T-cell (primary cell): ENCODE measurements around the gene NR1H3. TPM values are rescaled to one million over a fixed set of nuclear protein-coding genes. Genes with fewer than 3 reads are reported as not detected.

Experiments used
- ATAC-seq, 4 experiments: fragments of 200-7000 bp in 3 of 4; fragments of 150-1000 bp in 1 of 4; cut with Tn5 transposase; replicated peaks in 1 of 4; 1 replicate in 3 of 4; 2 replicates in 1 of 4; pipeline ENCODE4 v1.10.0; 2021; ENCODE audit warnings: moderate library complexity in 3 of 4, mild to moderate bottlenecking in 2 of 4, moderate number of reproducible peaks in 1 of 4
- CTCF ChIA-PET, 2 donors: fragments of 300-600 bp; sonication (Branson Sonifier 250); formaldehyde crosslinking; loops; one replicate each; lab custom pipeline; 2022; ENCODE audit warnings: antibody characterized with exemption in 2 of 2; lab: Charles Lee
- POLR2A ChIA-PET, 2 donors: fragments of 300-600 bp; sonication (Branson Sonifier 250); formaldehyde crosslinking; loops; one replicate each; lab custom pipeline; 2022; ENCODE audit warnings: antibody characterized with exemption in 2 of 2; lab: Charles Lee
- DNase-seq, 35 experiments: peaks; one replicate each; pipeline versions ENCODE4 v3.0.0 to v3.0.0-alpha.2; 2013 to 2023
- H3K27ac ChIP-seq: one replicate; pipeline ENCODE4 v1.5.1; 2013; ENCODE audit warnings: low read length
- H3K27me3 ChIP-seq, 2 experiments: replicated peaks in 1 of 2; 1 replicate in 1 of 2; 2 replicates in 1 of 2; pipeline versions ENCODE4 v1.6.1 to v1.7.0; 2013; ENCODE audit warnings: low read length in 1 of 2, mixed read lengths in 1 of 2; ENCODE audit not compliant: control insufficient read depth in 2 of 2, insufficient read depth in 2 of 2; ENCODE audit errors: extremely low read depth in 1 of 2
- H3K36me3 ChIP-seq, 2 donors: 1 replicate in 1 of 2; 2 replicates in 1 of 2; pipeline versions ENCODE4 v1.6.1 to v1.7.0; 2013; ENCODE audit warnings: low read length in 1 of 2; ENCODE audit not compliant: control insufficient read depth in 2 of 2, insufficient read depth in 1 of 2; ENCODE audit errors: extremely low read depth in 1 of 2
- H3K4me1 ChIP-seq, 2 experiments: 1 replicate in 1 of 2; 2 replicates in 1 of 2; pipeline versions ENCODE4 v1.6.1 to v1.7.0; 2013; ENCODE audit warnings: low read length in 2 of 2, mixed read lengths in 1 of 2; ENCODE audit not compliant: insufficient read depth in 2 of 2, control insufficient read depth in 1 of 2; ENCODE audit errors: extremely low read depth in 1 of 2
- H3K4me3 ChIP-seq, 2 donors: 1 replicate in 1 of 2; 2 replicates in 1 of 2; pipeline versions ENCODE4 v1.5.1 to v1.7.0; 2013; ENCODE audit warnings: mild to moderate bottlenecking in 2 of 2, low read length in 1 of 2, moderate library complexity in 1 of 2; ENCODE audit not compliant: control insufficient read depth in 1 of 2; ENCODE audit errors: extremely low read depth in 1 of 2
- H3K9me3 ChIP-seq: 2 replicates; pipeline ENCODE4 v1.7.0; 2013
- H3K27ac Mint-ChIP-seq, 2 donors: one replicate each; pipeline ENCODE4 v1.8.0; 2020 to 2021; ENCODE audit warnings: mild to moderate bottlenecking in 2 of 2, mixed read lengths in 2 of 2
- H3K27me3 Mint-ChIP-seq, 2 donors: one replicate each; pipeline ENCODE4 v1.8.0; 2021 to 2022; ENCODE audit warnings: mixed read lengths in 2 of 2
- H3K36me3 Mint-ChIP-seq: one replicate; pipeline ENCODE4 v1.8.0; 2021; ENCODE audit warnings: mixed read lengths
- H3K4me1 Mint-ChIP-seq, 3 donors: one replicate each; pipeline ENCODE4 v1.8.0; 2020 to 2022; ENCODE audit warnings: mixed read lengths in 3 of 3, mild to moderate bottlenecking in 1 of 3
- H3K4me3 Mint-ChIP-seq, 3 donors: one replicate each; pipeline ENCODE4 v1.8.0; 2020 to 2022; ENCODE audit warnings: mild to moderate bottlenecking in 3 of 3, mixed read lengths in 3 of 3, moderate library complexity in 3 of 3
- H3K9me3 Mint-ChIP-seq, 3 donors: one replicate each; pipeline ENCODE4 v1.8.0; 2020 to 2022; ENCODE audit warnings: mixed read lengths in 3 of 3
- WGBS: methylation state at CpG from one replicate; pipeline ENCODE4 v1.1.5; 2013; ENCODE audit warnings: missing lambda C conversion rate; ENCODE audit not compliant: insufficient coverage; 5-methylcytosine and 5-hydroxymethylcytosine counted together
- total RNA-seq, 35 experiments: library from RNA in 6 of 35; stranded (reverse) in 6 of 35; fragments of 120-200 nt in 1 of 35; gene quantifications; one replicate each; pipeline versions ENCODE4 v1.2.1 to v1.2.4 and lab custom pipeline; 2013 to 2026

NR1H3 gene
- total RNA-seq, 5 donors from 2014 or later (not counting 1 experiment from before 2014, with no cell fraction given): 3.6 to 16.7 (median 11.7) TPM

DNA sequence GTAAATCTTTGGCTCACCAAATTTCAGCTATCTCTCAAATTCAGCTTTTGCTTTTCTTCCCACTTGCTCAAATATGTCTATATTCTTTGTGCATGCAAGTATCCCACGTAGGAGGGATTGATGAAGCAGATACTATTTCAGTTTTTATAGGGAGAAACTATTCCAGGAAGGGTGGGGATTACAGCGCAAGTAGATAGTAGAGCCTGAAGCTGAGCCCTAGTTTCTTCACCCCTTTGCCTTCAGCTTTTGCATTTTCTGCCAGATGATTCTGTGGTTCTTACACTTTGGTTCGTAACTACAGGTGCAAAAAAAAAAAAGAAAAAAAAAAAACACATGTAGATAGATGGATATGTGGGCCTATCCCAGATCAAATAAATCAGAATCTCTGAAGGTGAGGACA is 6.0 kb upstream of the NR1H3 start:
- Mint-ChIP-seq H3K4me1 (peaks cover 15 to 29% (median 28%) of the 10 kb centered on the region in 3 donors), H3K27me3 (no peaks in the 10 kb centered on the region), H3K4me3 (no peak overlapping the region), H3K9me3 (no peaks in the 10 kb centered on the region), H3K27ac (no peak overlapping the region), H3K36me3 (no peaks in the 10 kb centered on the region)
- CTCF ChIA-PET: interaction anchor here in 1 of 2 donors (0.7 kb wide), 1 partner anchor 32 kb away, joined by 6 read pairs; no protein-coding TSS in a partner anchor
- Histone ChIP-seq H3K36me3 (no peaks in the 10 kb centered on the region), H3K27me3 (no peaks in the 10 kb centered on the region), H3K27ac (no peak overlapping the region), H3K9me3 (no peaks in the 10 kb centered on the region), H3K4me1 (peaks cover 5 to 24% of the 10 kb centered on the region in 2 experiments), H3K4me3 (no peak overlapping the region)
- DNase-seq (no peak), ATAC-seq (no peak)
- POLR2A ChIA-PET: interaction anchor here in 1 of 2 donors (0.7 kb wide), 1 partner anchor 330 kb away, joined by 8 read pairs; no protein-coding TSS in a partner anchor
- WGBS: no CpG with 5 or more reads among the region's 3 CpGs

GRCh38 chr11:47253660-47254059 is 4.1 kb upstream of the NR1H3 start:
- no peaks in the 10 kb centered on the region for H3K27me3 ChIP-seq
- Mint-ChIP-seq H3K36me3 (no peaks in the 10 kb centered on the region), H3K9me3 (no peaks in the 10 kb centered on the region), H3K27ac (no peak overlapping the region), H3K27me3 (no peaks in the 10 kb centered on the region), H3K4me3 (no peak overlapping the region), H3K4me1 (peaks cover 6 to 14% (median 10%) of the 10 kb centered on the region in 3 donors)
- no peak for DNase-seq
- H3K36me3 ChIP-seq: no peaks in the 10 kb centered on the region
- CTCF ChIA-PET: no interaction called here
- no peak overlapping the region for H3K4me3 ChIP-seq
- POLR2A ChIA-PET: no interaction called here
- peaks cover 5 to 15% of the 10 kb centered on the region in 2 experiments for H3K4me1 ChIP-seq
- ATAC-seq: no peak
- H3K27ac ChIP-seq: no peak overlapping the region
- 94% methylated on average over 2 of the region's 2 CpGs for WGBS
- no peaks in the 10 kb centered on the region for H3K9me3 ChIP-seq

GRCh38 chr11:47254386-47254785 is 3.4 kb upstream of the NR1H3 start:
- Mint-ChIP-seq H3K36me3 (no peaks in the 10 kb centered on the region), H3K27me3 (no peaks in the 10 kb centered on the region), H3K4me1 (peaks cover 6 to 11% (median 9%) of the 10 kb centered on the region in 3 donors), H3K4me3 (no peak overlapping the region), H3K27ac (peak overlapping the region in 1 of 2 donors; percentile 44), H3K9me3 (no peaks in the 10 kb centered on the region)
- no peak for ATAC-seq
- no peaks in the 10 kb centered on the region for H3K36me3 ChIP-seq
- CTCF ChIA-PET: no interaction called here
- WGBS: 94% methylated on average over 2 of the region's 3 CpGs
- no peak overlapping the region for H3K4me3 ChIP-seq
- H3K27me3 ChIP-seq: no peaks in the 10 kb centered on the region
- no peak for DNase-seq
- POLR2A ChIA-PET: no interaction called here
- H3K9me3 ChIP-seq: no peaks in the 10 kb centered on the region
- no peak overlapping the region for H3K27ac ChIP-seq
- H3K4me1 ChIP-seq: peaks cover 2 to 13% of the 10 kb centered on the region in 2 experiments

GRCh38 chr11:47256374-47256773 is 1.4 kb upstream of the NR1H3 start:
- Histone ChIP-seq H3K4me1 (peaks cover 0 to 15% of the 10 kb centered on the region in 2 experiments), H3K27ac (no peak overlapping the region), H3K27me3 (no peaks in the 10 kb centered on the region), H3K36me3 (no peaks in the 10 kb centered on the region), H3K4me3 (no peak overlapping the region), H3K9me3 (no peaks in the 10 kb centered on the region)
- no peak overlapping the region for H3K27ac Mint-ChIP-seq
- ATAC-seq (no peak), DNase-seq (no peak)
- POLR2A ChIA-PET: no interaction called here
- no peaks in the 10 kb centered on the region for H3K27me3 Mint-ChIP-seq
- no peaks in the 10 kb centered on the region for H3K36me3 Mint-ChIP-seq
- peaks cover 6 to 11% (median 9%) of the 10 kb centered on the region in 3 donors for H3K4me1 Mint-ChIP-seq
- H3K4me3 Mint-ChIP-seq: no peak overlapping the region
- WGBS: 100% methylated on average over 1 of the region's 6 CpGs
- CTCF ChIA-PET: no interaction called here
- H3K9me3 Mint-ChIP-seq: no peaks in the 10 kb centered on the region

DNA sequence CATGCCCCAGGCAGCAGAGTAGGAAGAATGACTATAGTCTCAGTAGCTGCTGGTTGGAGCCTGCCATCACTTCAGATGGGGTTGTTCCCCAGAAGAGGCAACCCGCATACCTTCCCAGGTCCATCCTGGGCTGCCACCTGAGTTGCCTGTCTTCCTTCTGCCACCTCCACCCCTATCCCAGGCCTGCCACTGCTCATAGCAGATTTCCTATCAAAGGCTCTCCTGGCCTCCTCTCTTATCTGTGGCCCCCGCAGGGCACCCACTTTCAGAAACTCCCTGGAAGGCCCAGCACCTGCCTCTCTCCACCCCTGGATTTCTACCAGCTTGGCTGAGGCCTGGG is 649 bp upstream of the NR1H3 start:
- Mint-ChIP-seq H3K27me3 (no peaks in the 10 kb centered on the region), H3K4me3 (no peak overlapping the region), H3K27ac (no peak overlapping the region), H3K9me3 (no peaks in the 10 kb centered on the region), H3K4me1 (peaks cover 6 to 11% (median 9%) of the 10 kb centered on the region in 3 donors), H3K36me3 (no peaks in the 10 kb centered on the region)
- H3K4me1 ChIP-seq: peaks cover 0 to 15% of the 10 kb centered on the region in 2 experiments
- CTCF ChIA-PET: interaction anchor here in 1 of 2 donors (0.6 kb wide), 1 partner anchor 347 kb away, joined by 3 read pairs; no protein-coding TSS in a partner anchor
- no peaks in the 10 kb centered on the region for H3K27me3 ChIP-seq
- WGBS: 92% methylated on average over 1 of the region's 2 CpGs
- no peak for ATAC-seq
- no peak overlapping the region for H3K4me3 ChIP-seq
- H3K27ac ChIP-seq: no peak overlapping the region
- H3K36me3 ChIP-seq: no peaks in the 10 kb centered on the region
- H3K9me3 ChIP-seq: no peaks in the 10 kb centered on the region
- POLR2A ChIA-PET: no interaction called here
- no peak for DNase-seq

DNA sequence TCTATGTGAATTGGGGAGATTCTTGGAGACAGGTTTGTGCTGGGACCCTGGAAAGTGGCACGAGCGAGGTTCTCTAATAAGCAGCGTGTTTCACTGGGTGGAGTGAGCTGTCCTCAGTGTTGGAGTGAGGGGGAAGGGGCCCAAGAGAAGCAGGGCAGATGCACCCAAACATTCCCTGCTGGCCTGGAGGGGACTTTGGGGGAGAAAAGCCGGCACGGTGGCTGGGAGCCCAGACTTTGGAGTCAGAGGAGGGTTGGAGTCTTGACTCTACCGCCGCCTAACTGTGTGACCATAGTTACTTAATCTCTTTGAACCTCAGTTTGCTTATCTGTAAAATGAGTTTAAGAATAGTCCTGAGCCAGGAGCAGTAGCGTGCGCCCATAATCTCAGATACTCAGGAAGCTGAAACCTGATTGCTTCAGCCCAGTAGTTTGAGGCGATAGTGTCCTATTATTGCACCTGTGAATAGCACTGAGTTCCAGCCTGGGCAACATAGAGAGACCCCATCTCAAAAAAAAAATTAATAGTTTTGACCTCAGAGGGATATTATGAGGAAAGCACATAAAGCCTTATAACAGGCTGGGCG is 614 bp downstream of the NR1H3 start:
- H3K9me3 ChIP-seq: no peaks in the 10 kb centered on the region
- no peak for ATAC-seq

More for the DNA sequence above, 614 bp downstream of the NR1H3 start:
- H3K27me3 Mint-ChIP-seq: no peaks in the 10 kb centered on the region
- POLR2A ChIA-PET: no interaction called here
- no peak for DNase-seq
- WGBS: 90% methylated on average over 3 of the region's 11 CpGs
- Histone ChIP-seq H3K27ac (no peak overlapping the region), H3K36me3 (no peaks in the 10 kb centered on the region), H3K27me3 (no peaks in the 10 kb centered on the region), H3K4me1 (peaks cover 0 to 15% of the 10 kb centered on the region in 2 experiments), H3K4me3 (no peak overlapping the region)
- H3K4me3 Mint-ChIP-seq: no peak overlapping the region
- H3K27ac Mint-ChIP-seq: no peak overlapping the region
- H3K4me1 Mint-ChIP-seq: peaks cover 6 to 11% (median 9%) of the 10 kb centered on the region in 3 donors
- CTCF ChIA-PET: interaction anchor here (0.7 to 0.9 kb wide), 2 partner anchors 54 to 154 kb away, joined by 3 read pairs; no protein-coding TSS in a partner anchor
- no peaks in the 10 kb centered on the region for H3K9me3 Mint-ChIP-seq
- no peaks in the 10 kb centered on the region for H3K36me3 Mint-ChIP-seq
